ENCODE measurements around the gene ADISSP.

- TF ChIP-seq CEBPB (IDR thresholded peaks at IDR 0.05; ENCODE audit: low read depth) (no peak), ZFX (IDR thresholded peaks at IDR 0.05) (no peak), MAX (IDR thresholded peaks at IDR 0.05) (no peak)
Observed at GRCh38 chr20:3710011-3710466, 57.5 kb downstream of the ADISSP start.

Measured in HCT116 (cell line).